ENCODE measurements around the gene KRTAP9-1.
"Not testable (repeated sequence)": the region's sequence is repeated elsewhere in the genome, so short reads cannot be mapped to it uniquely, and the experiment has no call there.

GRCh38 chr17:41160190-41160589 lies 29.5 kb upstream of the KRTAP9-1 start:
- TF ChIP-seq CTCF (conservative IDR thresholded peaks at IDR 0.05; ENCODE audit: low read depth, low read length); EZH2phosphoT487 (IDR thresholded peaks at IDR 0.05; ENCODE audit: borderline replicate concordance, low read length); EZH2 (IDR thresholded peaks at IDR 0.05; ENCODE audit: low read length, unreplicated experiment): not testable (repeated sequence)
